ENCODE measurements around the gene PARD3B. TPM values are rescaled to one million over a fixed set of nuclear protein-coding genes. Genes with fewer than 3 reads are reported as not detected.

The PARD3B gene
- total and polyA plus RNA-seq, 2 of the 13 experiments (the other 11 are each of a cell fraction or from before 2014, with no cell fraction given): 0.71 to 2.3 TPM

- no peak for TF ChIP-seq ZNF333 (CRISPR knock-in tag; IDR thresholded peaks at IDR 0.05; ENCODE audit: borderline replicate concordance)
- no peak for TF ChIP-seq ARID3A (IDR thresholded peaks at IDR 0.05; ENCODE audit: low read depth, low read length)
- TF ChIP-seq RERE (CRISPR knock-in tag; IDR thresholded peaks at IDR 0.05; ENCODE audit: low read depth): no peak
- no peak for TF ChIP-seq IKZF1 (IDR thresholded peaks at IDR 0.05)
- TF ChIP-seq CREBL2 (CRISPR knock-in tag; IDR thresholded peaks at IDR 0.05; ENCODE audit: borderline replicate concordance): no peak
- TF ChIP-seq DRAP1 (CRISPR knock-in tag; IDR thresholded peaks at IDR 0.05): no peak
Observed at GRCh38 chr2:205158404-205158803, 613.1 kb downstream of the PARD3B start (continued).

Data from HepG2 (cell line).